Esophagus muscularis mucosa (tissue), 4 donors: ENCODE data around the gene TRAPPC6A. TPM values are rescaled to one million over a fixed set of nuclear protein-coding genes. Genes with fewer than 3 reads are reported as not detected.

Source experiments
- DNase-seq: peaks from one replicate; pipeline ENCODE4 v3.0.0-alpha.2; 2017; ENCODE audit errors: extremely low spot score
- H3K27ac ChIP-seq, 4 donors: fragments of 200-600 bp; sonication (generic); replicated peaks in 1 of 4; 1 replicate in 3 of 4; 2 replicates in 1 of 4; pipeline ENCODE4 v1.5.1; 2016 to 2019; ENCODE audit warnings: mild to moderate bottlenecking in 1 of 4
- H3K27me3 ChIP-seq, 4 donors: fragments of 200-600 bp; sonication (generic); one replicate each; pipeline versions ENCODE4 v1.5.1 to v1.6.0; 2016 to 2019
- H3K36me3 ChIP-seq, 4 donors: fragments of 200-600 bp; sonication (generic); one replicate each; pipeline ENCODE4 v1.5.1; 2016 to 2019
- H3K4me1 ChIP-seq, 4 donors: fragments of 200-600 bp; sonication (generic); one replicate each; pipeline ENCODE4 v1.5.1; 2016 to 2019
- H3K4me3 ChIP-seq, 4 donors: fragments of 200-600 bp; sonication (generic); 1 replicate in 2 of 4; 2 replicates in 2 of 4; pipeline ENCODE4 v1.5.1; 2016 to 2019; ENCODE audit warnings: mild to moderate bottlenecking in 4 of 4, moderate library complexity in 1 of 4
- H3K9me3 ChIP-seq, 4 donors: fragments of 200-600 bp; sonication (generic); 1 replicate in 3 of 4; 2 replicates in 1 of 4; pipeline ENCODE4 v1.5.1; 2016 to 2019
- CTCF ChIP-seq, 3 experiments: fragments of 200-600 bp in 2 of 3; fragments of 450-650 bp in 1 of 3; sonication (generic) in 2 of 3; IDR thresholded peaks; one replicate each; pipeline ENCODE4 v1.5.1; 2017 to 2019; ENCODE audit warnings: antibody characterized with exemption in 3 of 3, mild to moderate bottlenecking in 2 of 3, moderate library complexity in 1 of 3
- EP300 ChIP-seq: sonication (generic); formaldehyde crosslinking; IDR thresholded peaks from one replicate; pipeline ENCODE4 v1.6.1; 2017; ENCODE audit warnings: antibody characterized with exemption
- POLR2A ChIP-seq: fragments of 450-650 bp; IDR thresholded peaks from one replicate; pipeline ENCODE4 v1.6.1; 2017; ENCODE audit warnings: antibody characterized with exemption, moderate library complexity, mild to moderate bottlenecking, low read depth
- POLR2AphosphoS5 ChIP-seq, 2 donors: sonication (generic); formaldehyde crosslinking; IDR thresholded peaks; one replicate each; pipeline ENCODE4 v1.6.1; 2017; ENCODE audit warnings: antibody characterized with exemption in 2 of 2
- WGBS: methylation state at CpG from one replicate; pipeline ENCODE4 v1.1.5; 2018; 5-methylcytosine and 5-hydroxymethylcytosine counted together
- intact Hi-C: fragments of 100-400 bp; cut with DNase I; formaldehyde crosslinking; loops from one replicate; pipeline ENCODE4 v1.15.1; 2023
- total RNA-seq, 4 donors: library from RNA; depleted of rRNA; stranded (reverse); fragments of >200 nt; gene quantifications; one replicate each; pipeline versions ENCODE4 v1.1.0 to v1.2.1, GENCODE V29; 2016

Gene TRAPPC6A
- total RNA-seq, 4 donors from 2014 or later: 18.3 to 27.0 (median 19.4) TPM

GRCh38 chr19:45147835-45148676, 30.0 kb downstream of the TRAPPC6A start:
- 84% methylated on average over 9 of the region's 18 CpGs for WGBS
- Histone ChIP-seq H3K4me1 (peaks cover 14 to 19% (median 16%) of the 10 kb centered on the region in 4 donors), H3K9me3 (no peaks in the 10 kb centered on the region), H3K4me3 (no peak overlapping the region), H3K36me3 (peaks cover 18 to 53% (median 44%) of the 10 kb centered on the region in 4 donors), H3K27me3 (peaks cover 0 to 31% (median 22%) of the 10 kb centered on the region in 4 donors), H3K27ac (no peak overlapping the region)
- TF ChIP-seq CTCF (IDR thresholded peaks at IDR 0.05) (no peak), POLR2AphosphoS5 (IDR thresholded peaks at IDR 0.05) (no peak), EP300 (no peak), POLR2A (no peak)
- no peak for DNase-seq
- intact Hi-C loops: no loop called here

GRCh38 chr19:45146741-45147205, 31.3 kb downstream of the TRAPPC6A start:
- Histone ChIP-seq H3K27me3 (peaks cover 0 to 18% (median 12%) of the 10 kb centered on the region in 4 donors), H3K4me3 (no peak overlapping the region), H3K9me3 (no peaks in the 10 kb centered on the region), H3K4me1 (peaks cover under 1 to 7% (median 3%) of the 10 kb centered on the region in 4 donors), H3K27ac (no peak overlapping the region), H3K36me3 (peaks cover 30 to 66% (median 57%) of the 10 kb centered on the region in 4 donors)
- TF ChIP-seq CTCF (IDR thresholded peaks at IDR 0.05) (no peak), EP300 (no peak), POLR2A (no peak), POLR2AphosphoS5 (IDR thresholded peaks at IDR 0.05) (no peak)
- 91% methylated on average over 15 of the region's 18 CpGs for WGBS
- intact Hi-C loops: no loop called here
- no peak for DNase-seq

GRCh38 chr19:45146251-45146650, 31.8 kb downstream of the TRAPPC6A start:
- intact Hi-C loops: no loop called here
- Histone ChIP-seq H3K4me3 (no peak overlapping the region), H3K4me1 (peaks cover 0 to 1% (median 0%) of the 10 kb centered on the region in 4 donors), H3K36me3 (peaks cover 32 to 71% (median 62%) of the 10 kb centered on the region in 4 donors), H3K27ac (no peak overlapping the region), H3K9me3 (no peaks in the 10 kb centered on the region), H3K27me3 (peaks cover 0 to 13% (median 7%) of the 10 kb centered on the region in 4 donors)
- WGBS: 88% methylated on average over 11 of the region's 13 CpGs
- no peak for TF ChIP-seq POLR2AphosphoS5 (IDR thresholded peaks at IDR 0.05)
- TF ChIP-seq EP300: no peak
- TF ChIP-seq CTCF (IDR thresholded peaks at IDR 0.05): no peak
- TF ChIP-seq POLR2A: no peak
- DNase-seq: no peak

GRCh38 chr19:45145270-45146189, 32.5 kb downstream of the TRAPPC6A start:
- no peak overlapping the region for H3K4me3 ChIP-seq
- H3K27ac ChIP-seq: no peak overlapping the region
- DNase-seq: no peak
- no peaks in the 10 kb centered on the region for H3K9me3 ChIP-seq
- intact Hi-C loops: no loop called here
- H3K36me3 ChIP-seq: peaks cover 32 to 79% (median 69%) of the 10 kb centered on the region in 4 donors
- H3K4me1 ChIP-seq: no peaks in the 10 kb centered on the region
- WGBS: 84% methylated on average over 6 of the region's 54 CpGs
- H3K27me3 ChIP-seq: peaks cover 0 to 6% (median 1%) of the 10 kb centered on the region in 4 donors
- TF ChIP-seq CTCF (IDR thresholded peaks at IDR 0.05) (no peak), EP300 (no peak), POLR2AphosphoS5 (IDR thresholded peaks at IDR 0.05) (no peak)
